Psoas muscle (tissue), 8 donors: ENCODE results near the gene SOAT2. TPM values are rescaled to one million over a fixed set of nuclear protein-coding genes. Genes with fewer than 3 reads are reported as not detected.

Experiments used
- ATAC-seq, 4 donors: fragments of 200-7000 bp; cut with Tn5 transposase; one replicate each; pipeline ENCODE4 v1.9.1; 2020; ENCODE audit warnings: moderate library complexity in 3 of 4, mild to moderate bottlenecking in 2 of 4
- DNase-seq, 2 donors: peaks; one replicate each; pipeline ENCODE4 v3.0.0-alpha.2; 2020
- H3K27ac ChIP-seq: fragments of 200-600 bp; one replicate; pipeline ENCODE4 v1.8.0; 2022
- H3K27me3 ChIP-seq, 3 donors: fragments of 200-600 bp in 1 of 3; one replicate each; pipeline versions ENCODE4 v1.6.1 to v1.8.0; 2013 to 2022; ENCODE audit warnings: low read length in 2 of 3, mild to moderate bottlenecking in 2 of 3, moderate library complexity in 1 of 3; ENCODE audit not compliant: insufficient read depth in 3 of 3
- H3K36me3 ChIP-seq, 2 donors: fragments of 200-600 bp in 1 of 2; one replicate each; pipeline versions ENCODE4 v1.6.1 to v1.8.0; 2013 to 2022; ENCODE audit warnings: low read depth in 1 of 2, mild to moderate bottlenecking in 1 of 2, moderate library complexity in 1 of 2; ENCODE audit not compliant: insufficient read depth in 1 of 2
- H3K4me1 ChIP-seq: fragments of 200-600 bp; one replicate; pipeline ENCODE4 v1.8.0; 2022
- H3K4me3 ChIP-seq: fragments of 200-600 bp; one replicate; pipeline ENCODE4 v1.8.0; 2022; ENCODE audit warnings: mild to moderate bottlenecking
- H3K9me3 ChIP-seq: fragments of 200-600 bp; one replicate; pipeline ENCODE4 v1.8.0; 2022
- CTCF ChIP-seq: fragments of 200-600 bp; IDR thresholded peaks from one replicate; pipeline ENCODE4 v1.8.0; 2022; ENCODE audit warnings: antibody characterized with exemption
- WGBS, 3 donors: extraction: QIAGEN DNeasy Blood & Tissue Kit; methylation state at CpG; one replicate each; pipeline versions ENCODE4 v1.1.6 to v1.1.7; 2013; 5-methylcytosine and 5-hydroxymethylcytosine counted together
- intact Hi-C, 2 donors: fragments of 100-400 bp; cut with DNase I; formaldehyde crosslinking; loops; one replicate each; pipeline versions ENCODE4 v1.11.0 to v1.14.2; 2022
- polyA plus RNA-seq, 3 donors: library from polyadenylated mRNA; stranded (reverse); fragments of 200-250 nt; gene quantifications; one replicate each; pipeline ENCODE4 v1.2.3, GENCODE V29; 2013
- total RNA-seq, 4 donors: library from RNA; stranded (reverse); fragmentation: NEBNext Ultra II Directional in 2 of 4; extraction: Animal tissue kit (Norgen Biotek cat#: 25700) in 2 of 4; gene quantifications; one replicate each; pipeline versions ENCODE4 v1.2.1 to v1.2.4, GENCODE V29; 2021 to 2023
- donor health status: healthy with polysubstance abuse.
- donor health status: DM: no; HTN: no; CAD: no; lungs with moderate emphysema.
- donor health status: Bipolar disorder and iron deficiency.
- donor health status: healthy.
- donor health status: DM: yes; HTN: yes; CAD: no.
- donor health status: DM: no; HTN: no; CAD: no.
- donor health status: DM: no; HTN: no; CAD: no.
- donor health status: DM: yes; HTN: yes; CAD: no.

SOAT2 gene
- total and polyA plus RNA-seq, 7 donors: 0.05 to 0.07 (median 0.07) TPM; not detected in 4

- no peak for DNase-seq
- no peak for ATAC-seq
- WGBS, 3 donors: 78 to 92% (median 87%) methylated on average over 7 to 8 of the region's 8 CpGs
- Histone ChIP-seq H3K4me3 (no peak overlapping the region), H3K4me1 (peaks cover 10% of the 10 kb centered on the region), H3K36me3 (no peaks in the 10 kb centered on the region), H3K27ac (no peak overlapping the region), H3K9me3 (no peaks in the 10 kb centered on the region), H3K27me3 (no peaks in the 10 kb centered on the region)
- no peak for TF ChIP-seq CTCF
- intact Hi-C loops: no loop called here
These were observed 15.5 kb downstream of the SOAT2 start for GRCh38 chr12:53118751-53119300.

- H3K27ac ChIP-seq: no peak overlapping the region
- DNase-seq (no peak), ATAC-seq (no peak)
- intact Hi-C loops: no loop called here
- peaks cover 5% of the 10 kb centered on the region for H3K4me1 ChIP-seq
- H3K36me3 ChIP-seq: no peaks in the 10 kb centered on the region
- no peak overlapping the region for H3K4me3 ChIP-seq
- TF ChIP-seq CTCF: no peak
- no peaks in the 10 kb centered on the region for H3K27me3 ChIP-seq
- 71 to 75% (median 72%) methylated on average over 12 of the region's 12 CpGs for WGBS, 3 donors
- no peaks in the 10 kb centered on the region for H3K9me3 ChIP-seq
These were observed 17.6 kb downstream of the SOAT2 start for GRCh38 chr12:53120685-53121525.

- 89 to 92% (median 90%) methylated on average over 8 to 10 of the region's 10 CpGs for WGBS, 3 donors
- H3K9me3 ChIP-seq: no peaks in the 10 kb centered on the region
- no peak overlapping the region for H3K27ac ChIP-seq
- intact Hi-C loops: no loop called here
- H3K4me1 ChIP-seq: no peaks in the 10 kb centered on the region
- ATAC-seq: no peak
- no peak for TF ChIP-seq CTCF
- no peak overlapping the region for H3K4me3 ChIP-seq
- H3K27me3 ChIP-seq: no peaks in the 10 kb centered on the region
- DNase-seq: no peak
- no peaks in the 10 kb centered on the region for H3K36me3 ChIP-seq
These were observed 19.7 kb downstream of the SOAT2 start for GRCh38 chr12:53122961-53123468.

GRCh38 chr12:53123578-53124351, 20.5 kb downstream of the SOAT2 start:
- ATAC-seq (no peak), DNase-seq (no peak)
- Histone ChIP-seq H3K4me3 (no peak overlapping the region), H3K9me3 (no peaks in the 10 kb centered on the region), H3K36me3 (no peaks in the 10 kb centered on the region), H3K4me1 (no peaks in the 10 kb centered on the region), H3K27me3 (no peaks in the 10 kb centered on the region), H3K27ac (no peak overlapping the region)
- intact Hi-C loops: no loop called here
- WGBS, 3 donors: 91 to 92% (median 92%) methylated on average over 16 of the region's 16 CpGs
- no peak for TF ChIP-seq CTCF
